Endothelial cell of umbilical vein (primary cell): Measurements from ENCODE around the gene TSPAN15. TPM values are rescaled to one million over a fixed set of nuclear protein-coding genes. Genes with fewer than 3 reads are reported as not detected.

Experiments
- BruUV-seq: library from RNA; stranded (reverse); fragments of 400-500 nt; replicated peaks from 2 replicates; lab custom pipeline; 2021; lab: Mats Ljungman, UMichigan
- CTCF ChIA-PET: fragments of 300-600, 350-600 bp; sonication (Branson Sonifier 250); formaldehyde crosslinking; loops from one replicate; lab custom pipeline; 2021; ENCODE audit warnings: antibody characterized with exemption, inconsistent platforms; lab: Charles Lee
- POLR2A ChIA-PET: fragments of 300-600, 350-600 bp; sonication (Branson Sonifier 250); formaldehyde crosslinking; loops from one replicate; lab custom pipeline; 2021; ENCODE audit warnings: antibody characterized with exemption, inconsistent platforms; lab: Charles Lee
- DNase-seq: peaks from one replicate; pipeline ENCODE4 v3.0.0-alpha.2; 2011; ENCODE audit warnings: low read depth, low spot score
- FAIRE-seq: peaks from 2 replicates; lab custom pipeline; 2011; peaks lifted over from hg19 to GRCh38; lab: Jason Lieb, UNC
- H2AFZ ChIP-seq: 2 replicates; pipeline ENCODE4 v1.6.0; 2012; ENCODE audit warnings: low read depth, low read length, control low read depth, inconsistent platforms
- H3K27ac ChIP-seq: 2 replicates; pipeline ENCODE4 v1.5.1; 2011; ENCODE audit warnings: low read depth, mild to moderate bottlenecking, control low read depth, low read length, moderate library complexity; ENCODE audit not compliant: insufficient read depth
- H3K27me3 ChIP-seq, 2 experiments: 2 replicates each; pipeline versions ENCODE4 v1.6.0 to v1.6.1; 2011; ENCODE audit warnings: low read length in 2 of 2, mixed read lengths in 1 of 2; ENCODE audit not compliant: control insufficient read depth in 2 of 2, insufficient read depth in 2 of 2
- H3K36me3 ChIP-seq, 2 experiments: 2 replicates in 1 of 2; 3 replicates in 1 of 2; pipeline ENCODE4 v1.5.1; 2011; ENCODE audit warnings: low read length in 2 of 2, mild to moderate bottlenecking in 1 of 2, moderate library complexity in 1 of 2; ENCODE audit not compliant: control insufficient read depth in 2 of 2, insufficient read depth in 2 of 2; ENCODE audit errors: extremely low read depth in 1 of 2
- H3K4me1 ChIP-seq: 3 replicates; pipeline ENCODE4 v1.5.1; 2011; ENCODE audit warnings: mild to moderate bottlenecking, low read length; ENCODE audit not compliant: control insufficient read depth, insufficient read depth; ENCODE audit errors: extremely low read depth
- H3K4me2 ChIP-seq: 2 replicates; pipeline ENCODE4 v1.6.1; 2011; ENCODE audit warnings: low read length, control low read depth, mixed read lengths; ENCODE audit not compliant: insufficient read depth
- H3K4me3 ChIP-seq, 3 experiments: fragments of 200-600 bp in 1 of 3; sonication (generic), shearing (Covaris generic) in 1 of 3; replicated peaks in 1 of 3; 2 replicates each; pipeline ENCODE4 v1.5.1; 2011 to 2016; ENCODE audit warnings: control low read depth in 3 of 3, low read length in 3 of 3, mild to moderate bottlenecking in 2 of 3, inconsistent platforms in 1 of 3, low read depth in 1 of 3, moderate library complexity in 1 of 3; ENCODE audit not compliant: insufficient read depth in 1 of 3
- H3K79me2 ChIP-seq: 2 replicates; pipeline ENCODE4 v1.6.0; 2012; ENCODE audit warnings: low read length, inconsistent platforms; ENCODE audit not compliant: control insufficient read depth, insufficient read depth
- H3K9ac ChIP-seq: replicated peaks from 2 replicates; pipeline ENCODE3; 2011; ENCODE audit warnings: low read length, control low read depth; ENCODE audit not compliant: insufficient read depth; ENCODE audit errors: extremely low read depth
- H3K9me1 ChIP-seq: replicated peaks from 3 replicates; pipeline ENCODE4 v1.6.0; 2011; ENCODE audit warnings: mild to moderate bottlenecking, low read length; ENCODE audit not compliant: control insufficient read depth, insufficient read depth; ENCODE audit errors: extremely low read depth
- H3K9me3 ChIP-seq: replicated peaks from 2 replicates; pipeline ENCODE4 v1.5.1; 2012; ENCODE audit warnings: low read length, inconsistent platforms; ENCODE audit not compliant: control insufficient read depth, insufficient read depth
- H4K20me1 ChIP-seq: replicated peaks from 2 replicates; pipeline ENCODE3; 2011; ENCODE audit warnings: mild to moderate bottlenecking, low read length; ENCODE audit not compliant: control insufficient read depth, insufficient read depth; ENCODE audit errors: extremely low read depth
- CTCF ChIP-seq, 2 donors: IDR thresholded peaks; 1 replicate in 1 of 2; 2 replicates in 1 of 2; pipeline ENCODE4 v1.5.1; 2011; ENCODE audit warnings: low read length in 2 of 2, mild to moderate bottlenecking in 2 of 2, moderate library complexity in 2 of 2, control low read depth in 1 of 2, inconsistent platforms in 1 of 2, low read depth in 1 of 2; ENCODE audit not compliant: insufficient read depth in 1 of 2; ENCODE audit errors: extremely low read depth in 1 of 2
- EZH2 ChIP-seq: IDR thresholded peaks from 2 replicates; pipeline ENCODE4 v1.6.1; 2012; ENCODE audit warnings: borderline replicate concordance, low read depth, mild to moderate bottlenecking, moderate library complexity, low read length, inconsistent platforms; ENCODE audit not compliant: severe bottlenecking
- FOS ChIP-seq: IDR thresholded peaks from 2 replicates; pipeline ENCODE4 v1.6.1; 2011; ENCODE audit warnings: mild to moderate bottlenecking, low read length, moderate library complexity, borderline replicate concordance; ENCODE audit not compliant: insufficient read depth
- GATA2 ChIP-seq: IDR thresholded peaks from 2 replicates; pipeline ENCODE4 v1.7.0; 2011; ENCODE audit warnings: low read depth, mild to moderate bottlenecking, moderate library complexity, mixed read lengths, low read length; ENCODE audit not compliant: insufficient read length, insufficient read depth
- JUN ChIP-seq: IDR thresholded peaks from 2 replicates; pipeline ENCODE4 v1.6.1; 2011; ENCODE audit warnings: borderline replicate concordance, low read depth; ENCODE audit not compliant: insufficient read length, insufficient read depth
- MAX ChIP-seq: IDR thresholded peaks from 2 replicates; pipeline ENCODE4 v1.6.1; 2011; ENCODE audit not compliant: insufficient read depth, insufficient read length
- MYC ChIP-seq: IDR thresholded peaks from one replicate; pipeline ENCODE4 v1.6.1; 2011; ENCODE audit warnings: mild to moderate bottlenecking, low read depth, low read length
- POLR2A ChIP-seq: IDR thresholded peaks from 2 replicates; pipeline ENCODE4 v1.6.1; 2012; ENCODE audit warnings: low read depth, mild to moderate bottlenecking, control low read depth, low read length
- POLR2AphosphoS5 ChIP-seq: IDR thresholded peaks from 2 replicates; pipeline ENCODE4 v1.6.1; 2012; ENCODE audit warnings: low read depth, mild to moderate bottlenecking, control low read depth, low read length, moderate library complexity; ENCODE audit not compliant: insufficient read depth
- dilution Hi-C: fragments of 300-500 bp; cut with MboI; formaldehyde crosslinking; loops from one replicate; pipeline ENCODE4 v1.15.0; 2019; ENCODE audit warnings: low sequenced_read_pairs; ENCODE audit not compliant: extremely low pct_ligation_motif_present
- intact Hi-C: fragments of 100-400 bp; cut with micrococcal nuclease; formaldehyde crosslinking; loops from one replicate; pipeline ENCODE4 v1.10.0; 2022
- polyA plus RNA-seq, 4 experiments: library from polyadenylated mRNA; depleted of rRNA in 3 of 4; stranded (reverse) in 3 of 4; unstranded in 1 of 4; fragments of >200 nt; gene quantifications; 2 replicates each; pipeline versions ENCODE4 v1.2.1 to v1.2.3, GENCODE V29; 2011 to 2012; ENCODE audit warnings: missing spikeins in 1 of 4
- total RNA-seq: library from RNA; stranded (reverse); gene quantifications from 2 replicates; pipeline ENCODE4 v1.2.3, GENCODE V29; 2021

The TSPAN15 gene
- total and polyA plus RNA-seq, 2 donors (not counting 3 experiments of a cell fraction or from before 2014, with no cell fraction given), result 78.4 to 189 TPM

GRCh38 chr10:69477968-69478597 is 26.8 kb downstream of the TSPAN15 start:
- ChIA-PET CTCF (interaction anchor here (1.8 to 2.3 kb wide), 3 partner anchors 20 to 31 kb away, joined by 3 to 8 read pairs (median 5); no protein-coding TSS in a partner anchor), POLR2A (no interaction called here)
- Histone ChIP-seq H3K79me2 (no peaks in the 10 kb centered on the region), H4K20me1 (no peaks in the 10 kb centered on the region), H3K36me3 (peaks cover 0 to 4% of the 10 kb centered on the region in 2 experiments), H3K27me3 (no peaks in the 10 kb centered on the region), H3K4me1 (peaks cover 58% of the 10 kb centered on the region), H3K4me2 (no peak overlapping the region), H3K9ac (no peak overlapping the region), H3K9me3 (no peaks in the 10 kb centered on the region), H3K27ac (no peak overlapping the region), H3K9me1 (no peaks in the 10 kb centered on the region), H3K4me3 (no peak overlapping the region), H2AFZ (no peak overlapping the region)
- dilution Hi-C loops (no loop called here), intact Hi-C loops (no loop called here)
- no peak for DNase-seq
- FAIRE-seq, result no peak
- TF ChIP-seq GATA2 (no peak), MYC (no peak), POLR2A (no peak), CTCF (IDR thresholded peaks at IDR 0.05; ENCODE audit: extremely low read depth in 1 of 2, insufficient read depth in 1 of 2, low read depth in 1 of 2, low read length in 2 of 2) (no peak), EZH2 (no peak), MAX (no peak), JUN (no peak), FOS (no peak), POLR2AphosphoS5 (no peak)
- BruUV-seq, result no TSS peak
